Gastroesophageal sphincter (tissue), 4 donors: ENCODE data around the gene CFAP157. TPM values are rescaled to one million over a fixed set of nuclear protein-coding genes. Genes with fewer than 3 reads are reported as not detected.

Experiments
- ATAC-seq: fragments of 150-250 bp; one replicate; pipeline ENCODE4 v1.9.1; 2016; ENCODE audit warnings: mild to moderate bottlenecking, moderate library complexity
- H3K27ac ChIP-seq, 4 donors: fragments of 200-600 bp; sonication (generic) in 3 of 4; 1 replicate in 3 of 4; 2 replicates in 1 of 4; pipeline ENCODE4 v1.5.1; 2016 to 2019
- H3K27me3 ChIP-seq: fragments of 200-600 bp; sonication (generic); one replicate; pipeline ENCODE4 v1.5.1; 2019
- H3K36me3 ChIP-seq, 2 donors: fragments of 200-600 bp; sonication (generic); one replicate each; pipeline ENCODE4 v1.5.1; 2019; ENCODE audit warnings: control low read depth in 1 of 2
- H3K4me1 ChIP-seq, 3 donors: fragments of 200-600 bp; sonication (generic); 1 replicate in 2 of 3; 2 replicates in 1 of 3; pipeline ENCODE4 v1.5.1; 2016 to 2019; ENCODE audit warnings: control low read depth in 2 of 3
- H3K4me3 ChIP-seq, 2 donors: fragments of 200-600 bp; sonication (generic); one replicate each; pipeline ENCODE4 v1.5.1; 2019; ENCODE audit warnings: mild to moderate bottlenecking in 1 of 2, moderate library complexity in 1 of 2
- H3K9me3 ChIP-seq, 3 donors: fragments of 200-600 bp; sonication (generic); one replicate each; pipeline ENCODE4 v1.5.1; 2017 to 2019; ENCODE audit warnings: control low read depth in 2 of 3
- CTCF ChIP-seq, 4 experiments: fragments of 200-600 bp in 2 of 4; fragments of 450-650 bp in 2 of 4; sonication (generic) in 1 of 4; IDR thresholded peaks; one replicate each; pipeline ENCODE4 v1.5.1; 2017 to 2019; ENCODE audit warnings: antibody characterized with exemption in 4 of 4, mild to moderate bottlenecking in 2 of 4, moderate library complexity in 2 of 4
- EP300 ChIP-seq: sonication (generic); formaldehyde crosslinking; IDR thresholded peaks from one replicate; pipeline ENCODE4 v1.6.1; 2017; ENCODE audit warnings: antibody characterized with exemption, mild to moderate bottlenecking
- POLR2A ChIP-seq, 2 donors: fragments of 450-650 bp; IDR thresholded peaks; one replicate each; pipeline ENCODE4 v1.6.1; 2017; ENCODE audit warnings: antibody characterized with exemption in 2 of 2, mild to moderate bottlenecking in 2 of 2, moderate library complexity in 1 of 2
- POLR2AphosphoS5 ChIP-seq: sonication (generic); formaldehyde crosslinking; IDR thresholded peaks from one replicate; pipeline ENCODE4 v1.6.1; 2017; ENCODE audit warnings: antibody characterized with exemption
- WGBS, 2 donors: methylation state at CpG; one replicate each; pipeline ENCODE4 v1.1.5; 2018; ENCODE audit warnings: low coverage in 1 of 2; 5-methylcytosine and 5-hydroxymethylcytosine counted together
- total RNA-seq, 4 donors: library from RNA; depleted of rRNA; stranded (reverse); fragments of >200 nt; gene quantifications; one replicate each; pipeline ENCODE4 v1.1.0, GENCODE V29; 2016

Gene CFAP157
- total RNA-seq, 4 donors from 2014 or later, result 0.31 TPM; not detected in 3

- Histone ChIP-seq H3K27ac (no peak overlapping the region), H3K4me1 (peaks cover 0 to 19% (median 3%) of the 10 kb centered on the region in 3 donors), H3K9me3 (no peaks in the 10 kb centered on the region), H3K27me3 (peaks cover 17% of the 10 kb centered on the region), H3K4me3 (no peak overlapping the region), H3K36me3 (no peaks in the 10 kb centered on the region)
- no peak for TF ChIP-seq EP300
- no peak for TF ChIP-seq POLR2A (IDR thresholded peaks at IDR 0.05)
- no peak for TF ChIP-seq CTCF (IDR thresholded peaks at IDR 0.05)
- no peak for TF ChIP-seq POLR2AphosphoS5
- no peak for ATAC-seq
- WGBS, 2 donors, result 30 to 77% methylated on average over 2 to 6 of the region's 9 CpGs
Observed at GRCh38 chr9:127703289-127703946, 3.4 kb upstream of the CFAP157 start.

- Histone ChIP-seq H3K4me3 (no peak overlapping the region), H3K9me3 (no peaks in the 10 kb centered on the region), H3K36me3 (no peaks in the 10 kb centered on the region), H3K27ac (no peak overlapping the region), H3K27me3 (peaks cover 17% of the 10 kb centered on the region), H3K4me1 (no peaks in the 10 kb centered on the region)
- WGBS, 2 donors, result 67% methylated on average over 3 to 7 of the region's 12 CpGs
- ATAC-seq, result no peak
- no peak for TF ChIP-seq EP300
- no peak for TF ChIP-seq CTCF (IDR thresholded peaks at IDR 0.05)
- TF ChIP-seq POLR2AphosphoS5, result no peak
- TF ChIP-seq POLR2A (IDR thresholded peaks at IDR 0.05), result no peak
Observed at GRCh38 chr9:127705577-127706379, 1.0 kb upstream of the CFAP157 start.

- H3K27me3 ChIP-seq, result peaks cover 17% of the 10 kb centered on the region
- H3K27ac ChIP-seq, result no peak overlapping the region
- no peaks in the 10 kb centered on the region for H3K9me3 ChIP-seq
- H3K4me1 ChIP-seq, result no peaks in the 10 kb centered on the region
- H3K4me3 ChIP-seq, result no peak overlapping the region
- no peak for TF ChIP-seq POLR2A (IDR thresholded peaks at IDR 0.05)
- 38% methylated on average over 2 of the region's 5 CpGs; no CpG with 5 or more reads in 1 of the 2 donors for WGBS, 2 donors
- no peak for ATAC-seq
- peaks cover 0 to 12% of the 10 kb centered on the region in 2 donors for H3K36me3 ChIP-seq
Observed at GRCh38 chr9:127707766-127708165, 978 bp downstream of the CFAP157 start.

GRCh38 chr9:127708952-127709587 lies 2.3 kb downstream of the CFAP157 start:
- H3K27ac ChIP-seq, result no peak overlapping the region
- no peaks in the 10 kb centered on the region for H3K9me3 ChIP-seq
- H3K4me3 ChIP-seq, result no peak overlapping the region
- ATAC-seq, result no peak
- peaks cover 0 to 3% (median 0%) of the 10 kb centered on the region in 3 donors for H3K4me1 ChIP-seq
- peaks cover 12% of the 10 kb centered on the region for H3K27me3 ChIP-seq
- TF ChIP-seq POLR2AphosphoS5 (no peak), EP300 (no peak), CTCF (IDR thresholded peaks at IDR 0.05) (no peak), POLR2A (IDR thresholded peaks at IDR 0.05) (no peak)
- WGBS, 2 donors, result 100% methylated on average over 3 of the region's 8 CpGs
- H3K36me3 ChIP-seq, result peaks cover 0 to 13% of the 10 kb centered on the region in 2 donors

GRCh38 chr9:127710204-127710783 lies 3.5 kb downstream of the CFAP157 start:
- no peak overlapping the region for H3K27ac ChIP-seq
- no peaks in the 10 kb centered on the region for H3K27me3 ChIP-seq
- H3K4me3 ChIP-seq, result no peak overlapping the region
- TF ChIP-seq POLR2A (IDR thresholded peaks at IDR 0.05), result no peak
- no peak for ATAC-seq
- WGBS, 2 donors, result 75 to 87% methylated on average over 6 to 8 of the region's 10 CpGs
- H3K4me1 ChIP-seq, result peaks cover 0 to 13% (median 7%) of the 10 kb centered on the region in 3 donors
- H3K36me3 ChIP-seq, result peaks cover 0 to 13% of the 10 kb centered on the region in 2 donors
- H3K9me3 ChIP-seq, result no peaks in the 10 kb centered on the region
